Uterus (tissue), 4 donors: ENCODE measurements around the gene TRIM10. TPM values are rescaled to one million over a fixed set of nuclear protein-coding genes. Genes with fewer than 3 reads are reported as not detected.

ENCODE experiments used
- DNase-seq, 2 donors: peaks; one replicate each; pipeline ENCODE4 v3.0.0-alpha.2; 2019 to 2020
- H3K27ac ChIP-seq, 2 donors: fragments of 200-600 bp; sonication (generic); 1 replicate in 1 of 2; 2 replicates in 1 of 2; pipeline ENCODE4 v1.5.1; 2016 to 2018
- H3K27me3 ChIP-seq, 2 donors: fragments of 200-600 bp; sonication (generic); one replicate each; pipeline ENCODE4 v1.5.1; 2018 to 2019; ENCODE audit warnings: control low read depth in 1 of 2
- H3K36me3 ChIP-seq, 2 donors: fragments of 200-600 bp; sonication (generic); one replicate each; pipeline ENCODE4 v1.5.1; 2019; ENCODE audit warnings: control low read depth in 1 of 2
- H3K4me1 ChIP-seq, 2 donors: fragments of 200-600 bp; sonication (generic); one replicate each; pipeline ENCODE4 v1.5.1; 2018 to 2019; ENCODE audit warnings: control low read depth in 1 of 2
- H3K4me3 ChIP-seq, 2 donors: fragments of 200-600 bp; sonication (generic); 1 replicate in 1 of 2; 2 replicates in 1 of 2; pipeline ENCODE4 v1.5.1; 2018 to 2019; ENCODE audit warnings: mild to moderate bottlenecking in 1 of 2
- H3K9me3 ChIP-seq, 2 donors: fragments of 200-600 bp; sonication (generic); one replicate each; pipeline ENCODE4 v1.5.1; 2019; ENCODE audit warnings: control low read depth in 1 of 2
- POLR2A ChIP-seq, 2 donors: fragments of 450-650 bp; IDR thresholded peaks; one replicate each; pipeline ENCODE4 v1.6.1; 2016; ENCODE audit warnings: antibody characterized with exemption in 2 of 2, mild to moderate bottlenecking in 1 of 2, moderate library complexity in 1 of 2
- intact Hi-C: fragments of 100-400 bp; cut with DNase I; formaldehyde crosslinking; loops from one replicate; pipeline ENCODE4 v1.15.1; 2023; ENCODE audit warnings: low total_unique reads
- total RNA-seq, 4 donors: library from RNA; depleted of rRNA in 3 of 4; stranded (reverse); fragments of >200 nt in 3 of 4; gene quantifications; one replicate each; pipeline versions ENCODE4 v1.1.0 to v1.2.4, GENCODE V29; 2014 to 2023
- TF ChIP-seq, protein P1 (sequence below), 4 experiments: fragments of 200-600 bp in 2 of 4; fragments of 450-650 bp in 2 of 4; sonication (generic) in 2 of 4; IDR thresholded peaks; one replicate each; pipeline ENCODE4 v1.5.1; 2016 to 2019; ENCODE audit warnings: antibody characterized with exemption in 4 of 4, mild to moderate bottlenecking in 2 of 4, moderate library complexity in 1 of 4
- donor health status: DM: yes; HTN: yes; CAD: no.

The TRIM10 gene
- total RNA-seq, 4 donors from 2014 or later: 0.69 TPM; not detected in 3

GRCh38 chr6:30149858-30150550 lies 11.0 kb downstream of the TRIM10 start:
- H3K36me3 ChIP-seq: no peaks in the 10 kb centered on the region
- intact Hi-C loops: no loop called here
- no peak for DNase-seq
- no peaks in the 10 kb centered on the region for H3K4me1 ChIP-seq
- no peak overlapping the region for H3K4me3 ChIP-seq
- H3K27me3 ChIP-seq: no peaks in the 10 kb centered on the region
- TF ChIP-seq POLR2A (IDR thresholded peaks at IDR 0.05): no peak
- TF ChIP-seq, protein P1, sequence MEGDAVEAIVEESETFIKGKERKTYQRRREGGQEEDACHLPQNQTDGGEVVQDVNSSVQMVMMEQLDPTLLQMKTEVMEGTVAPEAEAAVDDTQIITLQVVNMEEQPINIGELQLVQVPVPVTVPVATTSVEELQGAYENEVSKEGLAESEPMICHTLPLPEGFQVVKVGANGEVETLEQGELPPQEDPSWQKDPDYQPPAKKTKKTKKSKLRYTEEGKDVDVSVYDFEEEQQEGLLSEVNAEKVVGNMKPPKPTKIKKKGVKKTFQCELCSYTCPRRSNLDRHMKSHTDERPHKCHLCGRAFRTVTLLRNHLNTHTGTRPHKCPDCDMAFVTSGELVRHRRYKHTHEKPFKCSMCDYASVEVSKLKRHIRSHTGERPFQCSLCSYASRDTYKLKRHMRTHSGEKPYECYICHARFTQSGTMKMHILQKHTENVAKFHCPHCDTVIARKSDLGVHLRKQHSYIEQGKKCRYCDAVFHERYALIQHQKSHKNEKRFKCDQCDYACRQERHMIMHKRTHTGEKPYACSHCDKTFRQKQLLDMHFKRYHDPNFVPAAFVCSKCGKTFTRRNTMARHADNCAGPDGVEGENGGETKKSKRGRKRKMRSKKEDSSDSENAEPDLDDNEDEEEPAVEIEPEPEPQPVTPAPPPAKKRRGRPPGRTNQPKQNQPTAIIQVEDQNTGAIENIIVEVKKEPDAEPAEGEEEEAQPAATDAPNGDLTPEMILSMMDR (IDR thresholded peaks at IDR 0.05): no peak
- H3K9me3 ChIP-seq: no peaks in the 10 kb centered on the region
- H3K27ac ChIP-seq: no peak overlapping the region

- TF ChIP-seq POLR2A (IDR thresholded peaks at IDR 0.05): no peak
- TF ChIP-seq, protein P1 (IDR thresholded peaks at IDR 0.05): no peak
- H3K36me3 ChIP-seq: no peaks in the 10 kb centered on the region
- intact Hi-C loops: no loop called here
- H3K4me3 ChIP-seq: no peak overlapping the region
- no peaks in the 10 kb centered on the region for H3K27me3 ChIP-seq
- DNase-seq: no peak
- no peak overlapping the region for H3K27ac ChIP-seq
- H3K9me3 ChIP-seq: no peaks in the 10 kb centered on the region
- H3K4me1 ChIP-seq: no peaks in the 10 kb centered on the region
Measured at GRCh38 chr6:30149234-30149633, 11.8 kb downstream of the TRIM10 start.

DNA sequence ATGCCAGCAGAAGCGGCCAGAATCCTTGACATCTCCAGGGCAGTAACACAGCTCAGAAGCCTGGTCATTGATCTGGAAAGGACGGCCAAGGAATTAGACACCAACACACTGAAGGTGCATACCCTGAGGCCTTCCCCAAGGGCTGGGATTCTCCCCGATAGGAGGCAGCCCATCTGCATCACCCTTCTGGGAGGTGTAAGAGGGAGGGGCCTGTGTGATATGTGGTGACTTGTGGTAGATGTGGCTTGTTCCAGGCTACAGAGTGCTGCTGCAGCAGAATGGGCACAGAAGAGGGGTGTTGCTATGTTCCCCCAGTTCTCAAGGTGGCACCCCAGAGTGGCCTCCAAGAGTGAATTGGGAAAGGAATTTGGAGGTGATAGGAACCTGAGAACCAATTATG lies 13.9 kb downstream of the TRIM10 start:
- Histone ChIP-seq H3K9me3 (no peaks in the 10 kb centered on the region), H3K27ac (no peak overlapping the region), H3K4me1 (no peaks in the 10 kb centered on the region), H3K36me3 (no peaks in the 10 kb centered on the region), H3K4me3 (no peak overlapping the region), H3K27me3 (no peaks in the 10 kb centered on the region)
- no peak for DNase-seq
- TF ChIP-seq, protein P1 (IDR thresholded peaks at IDR 0.05): no peak
- no peak for TF ChIP-seq POLR2A (IDR thresholded peaks at IDR 0.05)
- intact Hi-C loops: no loop called here

DNA sequence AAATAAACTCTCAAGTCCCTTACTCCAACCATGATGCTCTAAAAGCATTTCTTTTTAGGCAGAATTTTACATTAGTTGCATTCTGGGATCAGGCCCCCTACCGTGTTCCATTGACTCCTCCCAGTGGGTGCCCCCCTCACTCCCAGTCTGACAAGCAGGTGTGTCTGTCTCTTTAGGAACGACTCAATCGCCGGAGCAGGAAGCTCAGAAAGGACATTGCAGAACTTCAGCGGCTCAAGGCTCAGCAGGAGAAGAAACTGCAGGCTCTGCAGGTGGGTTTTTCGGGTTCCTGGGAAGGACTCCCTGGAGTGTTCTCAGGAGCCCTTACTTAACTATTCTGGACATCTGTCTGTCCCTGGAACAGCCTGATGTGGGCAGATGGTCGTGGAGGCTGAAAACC lies 15.2 kb downstream of the TRIM10 start:
- H3K36me3 ChIP-seq: no peaks in the 10 kb centered on the region
- intact Hi-C loops: no loop called here
- no peaks in the 10 kb centered on the region for H3K4me1 ChIP-seq
- no peak overlapping the region for H3K27ac ChIP-seq
- no peak for TF ChIP-seq POLR2A (IDR thresholded peaks at IDR 0.05)
- TF ChIP-seq, protein P1 (IDR thresholded peaks at IDR 0.05): no peak
- no peak overlapping the region for H3K4me3 ChIP-seq
- H3K9me3 ChIP-seq: no peaks in the 10 kb centered on the region
- no peak for DNase-seq
- no peaks in the 10 kb centered on the region for H3K27me3 ChIP-seq

- H3K4me3 ChIP-seq: no peak overlapping the region
- H3K36me3 ChIP-seq: no peaks in the 10 kb centered on the region
- H3K9me3 ChIP-seq: no peaks in the 10 kb centered on the region
- no peak overlapping the region for H3K27ac ChIP-seq
- intact Hi-C loops: no loop called here
- TF ChIP-seq POLR2A (IDR thresholded peaks at IDR 0.05): no peak
- TF ChIP-seq, protein P1 (IDR thresholded peaks at IDR 0.05): no peak
- no peaks in the 10 kb centered on the region for H3K27me3 ChIP-seq
- no peak for DNase-seq
- H3K4me1 ChIP-seq: no peaks in the 10 kb centered on the region
Measured at GRCh38 chr6:30144811-30145210, 16.2 kb downstream of the TRIM10 start.
